ENCODE data around the gene HDAC3. TPM values are rescaled to one million over a fixed set of nuclear protein-coding genes. Genes with fewer than 3 reads are reported as not detected.

Gene HDAC3
- 66.1 and 66.9 TPM in 2 replicates for total RNA-seq

GRCh38 chr5:141636413-141637122 lies at the start of gene HDAC3, which contains the start of gene RELL2:
Gene HDAC3 (minus strand): TSS chr5:141636849. CDS start chr5:141636790, 59 bp downstream.
Gene RELL2 (plus strand): TSS chr5:141636997. CDS start chr5:141638226, 1,229 bp downstream.

GRCh38 chr5:141681695-141682641 lies 45.3 kb upstream of the HDAC3 start, which contains the start of gene ARAP3:
Gene ARAP3 (minus strand): TSS chr5:141682230. CDS start chr5:141680486, 1,744 bp downstream.

GRCh38 chr5:141650851-141651727 lies 14.4 kb upstream of the HDAC3 start, which contains the start of gene FCHSD1:
Gene FCHSD1 (minus strand): TSS chr5:141651418. CDS start chr5:141651368, 50 bp downstream.

GRCh38 chr5:141618804-141619554 lies 17.7 kb downstream of the HDAC3 start, which contains the start of gene DIAPH1:
Gene DIAPH1 (minus strand): TSS chr5:141619000. CDS start chr5:141618914, 86 bp downstream.

Other genes starting within 250 kb of the HDAC3 start
- gene PCDHGB4, start 249.2 kb downstream of the HDAC3 start, total RNA-seq: 2.2 and 3.0 TPM in 2 replicates
- 0.35 and 0.51 TPM in 2 replicates for gene PCDHGA8, start 244.2 kb downstream of the HDAC3 start, total RNA-seq
- gene PCDHGB5, start 238.9 kb downstream of the HDAC3 start, total RNA-seq: 6.1 and 7.2 TPM in 2 replicates
- gene PCDHGA9, start 234.1 kb downstream of the HDAC3 start, total RNA-seq: 1.2 and 1.8 TPM in 2 replicates
- 1.1 and 1.5 TPM in 2 replicates for gene PCDHGB6, start 228.8 kb downstream of the HDAC3 start, total RNA-seq
- 4.7 and 6.2 TPM in 2 replicates for gene PCDHGA10, start 223.9 kb downstream of the HDAC3 start, total RNA-seq
- gene PCDHGB7, start 219.2 kb downstream of the HDAC3 start, total RNA-seq: 3.2 and 4.1 TPM in 2 replicates
- gene PCDHGA11, start 215.8 kb downstream of the HDAC3 start, total RNA-seq: 3.3 and 5.2 TPM in 2 replicates
- 4.7 and 5.6 TPM in 2 replicates for gene PCDHGA12, start 206.3 kb downstream of the HDAC3 start, total RNA-seq
- 21.0 and 27.2 TPM in 2 replicates for gene PCDHGC3, start 160.9 kb downstream of the HDAC3 start, total RNA-seq
- gene PCDHGC4, start 151.8 kb downstream of the HDAC3 start, total RNA-seq: 0.05 and 0.21 TPM in 2 replicates
- gene PCDHGC5, start 147.8 kb downstream of the HDAC3 start, total RNA-seq: 0.79 and 1.1 TPM in 2 replicates
- 91.6 and 106 TPM in 2 replicates for gene DIAPH1, start 17.8 kb downstream of the HDAC3 start, total RNA-seq
- gene RELL2, start 148 bp upstream of the HDAC3 start, total RNA-seq: 9.4 and 12.3 TPM in 2 replicates
- 12.3 and 20.4 TPM in 2 replicates for gene FCHSD1, start 14.6 kb upstream of the HDAC3 start, total RNA-seq
- gene ARAP3, start 45.4 kb upstream of the HDAC3 start, total RNA-seq: 6.9 and 11.6 TPM in 2 replicates
- gene PCDH1, start 241.6 kb upstream of the HDAC3 start, total RNA-seq: 50.3 and 60.9 TPM in 2 replicates

Data from airway epithelial cell (primary cell).